SK-N-SH treated with all-trans-retinoic acid at 6 μM for 48 hours (cell line): Measurements from ENCODE around the gene GTF2A1.

Source experiments
- OSR1 ChIP-seq: fragments of 250-450 bp; sonication (Bioruptor Pico); IDR thresholded peaks from 2 replicates; pipeline ENCODE4 v1.8.0; 2022; ENCODE audit warnings: moderate library complexity, mild to moderate bottlenecking, inconsistent platforms
- PATZ1 ChIP-seq: fragments of 250-450 bp; sonication (Bioruptor Pico); IDR thresholded peaks from 2 replicates; pipeline ENCODE4 v1.8.0; 2020; ENCODE audit warnings: mild to moderate bottlenecking, moderate library complexity, borderline replicate concordance
- ZNF565 ChIP-seq: fragments of 450-650 bp; formaldehyde crosslinking; conservative IDR thresholded peaks from 2 replicates; pipeline ENCODE4 v1.5.0; 2020; ENCODE audit warnings: low read depth, mild to moderate bottlenecking, moderate library complexity

- TF ChIP-seq PATZ1 (CRISPR knock-in tag) = no peak
- TF ChIP-seq OSR1 (CRISPR knock-in tag) = no peak
- no peak for TF ChIP-seq ZNF565 (CRISPR knock-in tag)
These were observed 51.5 kb downstream of the GTF2A1 start for GRCh38 chr14:81169267-81169666.
